SK-N-SH (cell line): ENCODE results near the gene NEK9. TPM values are rescaled to one million over a fixed set of nuclear protein-coding genes. Genes with fewer than 3 reads are reported as not detected.

Experiments used
- CTCF ChIA-PET: fragments of 300-600, 350-600 bp; formaldehyde crosslinking; extraction: SDS; loops from one replicate; lab custom pipeline; 2021; lab: Yijun Ruan, JAX
- POLR2A ChIA-PET: fragments of 350-600 bp; sonication (Branson Sonifier 250); formaldehyde crosslinking; extraction: SDS; loops from one replicate; lab custom pipeline; 2020; ENCODE audit warnings: antibody characterized with exemption, inconsistent platforms; lab: Yijun Ruan, JAX
- DNase-seq: peaks from one replicate; pipeline ENCODE4 v3.0.0; 2012
- H2AFZ ChIP-seq: fragments of 200-600 bp; sonication (generic); 2 replicates; pipeline ENCODE4 v1.8.1; 2016; ENCODE audit warnings: antibody characterized with exemption, mild to moderate bottlenecking, low read depth
- H3F3A ChIP-seq: fragments of 200-600 bp; sonication (generic); replicated peaks from 2 replicates; pipeline ENCODE3; 2016; ENCODE audit warnings: antibody characterized with exemption, mild to moderate bottlenecking; ENCODE audit not compliant: insufficient read depth
- H3K27ac ChIP-seq, 2 experiments: fragments of 200-500 bp in 1 of 2; fragments of 200-600 bp in 1 of 2; sonication (Bioruptor generic) in 1 of 2; sonication (generic), shearing (Covaris generic) in 1 of 2; 2 replicates each; pipeline versions ENCODE4 v1.5.1 to v1.6.1; 2014 to 2016; ENCODE audit warnings: low read depth in 2 of 2, inconsistent platforms in 1 of 2, low read length in 1 of 2, mild to moderate bottlenecking in 1 of 2, mixed read lengths in 1 of 2
- H3K27me3 ChIP-seq: fragments of 200-600 bp; sonication (generic), shearing (Covaris generic); 2 replicates; pipeline ENCODE4 v1.6.1; 2016; ENCODE audit warnings: mixed run types; ENCODE audit not compliant: insufficient read depth
- H3K36me3 ChIP-seq, 2 experiments: fragments of 200-500 bp in 1 of 2; fragments of 200-600 bp in 1 of 2; sonication (Bioruptor generic) in 1 of 2; sonication (generic) in 1 of 2; replicated peaks in 1 of 2; 2 replicates each; pipeline versions ENCODE3 to v1.5.1; 2014 to 2016; ENCODE audit warnings: low read length in 1 of 2, mild to moderate bottlenecking in 1 of 2; ENCODE audit not compliant: insufficient read depth in 2 of 2, control insufficient read depth in 1 of 2
- H3K4me1 ChIP-seq, 2 experiments: fragments of 200-500 bp in 1 of 2; fragments of 200-600 bp in 1 of 2; sonication (Bioruptor generic) in 1 of 2; sonication (generic), shearing (Covaris generic) in 1 of 2; 2 replicates each; pipeline versions ENCODE4 v1.5.1 to v1.6.1; 2014 to 2016; ENCODE audit warnings: low read depth in 1 of 2, low read length in 1 of 2, mixed run types in 1 of 2; ENCODE audit not compliant: insufficient read depth in 2 of 2, control insufficient read depth in 1 of 2
- H3K4me2 ChIP-seq: fragments of 200-600 bp; sonication (generic), shearing (Covaris generic); 2 replicates; pipeline ENCODE4 v1.6.1; 2017; ENCODE audit warnings: mixed run types
- H3K4me3 ChIP-seq, 2 experiments: fragments of 200-500 bp in 1 of 2; fragments of 200-600 bp in 1 of 2; sonication (Bioruptor generic) in 1 of 2; sonication (generic), shearing (Covaris generic) in 1 of 2; 2 replicates each; pipeline versions ENCODE4 v1.5.1 to v1.8.1; 2014 to 2016; ENCODE audit warnings: low read depth in 2 of 2, inconsistent platforms in 1 of 2, low read length in 1 of 2, mild to moderate bottlenecking in 1 of 2, mixed read lengths in 1 of 2, moderate library complexity in 1 of 2
- H3K79me2 ChIP-seq: fragments of 200-600 bp; sonication (generic); 2 replicates; pipeline ENCODE4 v1.8.1; 2017; ENCODE audit warnings: mild to moderate bottlenecking; ENCODE audit not compliant: insufficient read depth
- H3K9ac ChIP-seq: fragments of 200-600 bp; sonication (generic); 2 replicates; pipeline ENCODE4 v1.6.1; 2017; ENCODE audit warnings: mixed run types
- H3K9me2 ChIP-seq: fragments of 200-600 bp; sonication (generic); 2 replicates; pipeline ENCODE4 v1.6.1; 2017; ENCODE audit warnings: mixed run types
- H3K9me3 ChIP-seq: fragments of 200-600 bp; sonication (generic); 2 replicates; pipeline ENCODE4 v1.6.1; 2017; ENCODE audit warnings: mixed run types, mild to moderate bottlenecking, moderate library complexity
- H4K20me1 ChIP-seq: fragments of 200-600 bp; sonication (generic); 2 replicates; pipeline ENCODE4 v1.6.1; 2017; ENCODE audit warnings: mild to moderate bottlenecking, mixed run types; ENCODE audit not compliant: insufficient read depth
- CHD2 ChIP-seq: fragments of 150-350 bp; IDR thresholded peaks from 2 replicates; pipeline ENCODE4 v1.6.1; 2018; ENCODE audit warnings: low read length; ENCODE audit not compliant: partially characterized antibody
- ELF1 ChIP-seq: IDR thresholded peaks from 2 replicates; pipeline ENCODE4 v1.4.0; 2012
- EP300 ChIP-seq, 2 experiments: IDR thresholded peaks; 2 replicates each; pipeline versions ENCODE4 v1.4.0 to v1.6.1; 2012; ENCODE audit warnings: borderline replicate concordance in 1 of 2, low read depth in 1 of 2, low read length in 1 of 2
- FOSL2 ChIP-seq: IDR thresholded peaks from 2 replicates; pipeline ENCODE4 v1.4.0; 2012; ENCODE audit warnings: low read depth, mild to moderate bottlenecking, moderate library complexity, borderline replicate concordance
- FOXM1 ChIP-seq: IDR thresholded peaks from 2 replicates; pipeline ENCODE4 v1.4.0; 2012; ENCODE audit warnings: low read depth, mild to moderate bottlenecking
- GATA2 ChIP-seq: sonication (generic); formaldehyde crosslinking; IDR thresholded peaks from 2 replicates; pipeline ENCODE4 v1.5.0; 2020; ENCODE audit warnings: mild to moderate bottlenecking, missing genetic modification reagents
- MEF2A ChIP-seq: IDR thresholded peaks from 2 replicates; pipeline ENCODE4 v1.4.0; 2012; ENCODE audit warnings: low read depth, borderline replicate concordance
- MXI1 ChIP-seq: IDR thresholded peaks from 2 replicates; pipeline ENCODE4 v1.6.1; 2012; ENCODE audit warnings: mild to moderate bottlenecking, low read depth, low read length, improper control_type of control experiment
- NFIC ChIP-seq: IDR thresholded peaks from 2 replicates; pipeline ENCODE4 v1.4.0; 2012; ENCODE audit warnings: borderline replicate concordance
- POLR2AphosphoS5 ChIP-seq: IDR thresholded peaks from 2 replicates; pipeline ENCODE4 v1.6.1; 2012; ENCODE audit warnings: low read depth, low read length
- RAD21 ChIP-seq: IDR thresholded peaks from 2 replicates; pipeline ENCODE4 v1.6.1; 2012; ENCODE audit warnings: mild to moderate bottlenecking, low read length
- RCOR1 ChIP-seq: fragments of 150-350 bp; IDR thresholded peaks from 2 replicates; pipeline ENCODE4 v1.6.1; 2017; ENCODE audit warnings: antibody characterized with exemption, low read length
- RFX5 ChIP-seq: IDR thresholded peaks from 2 replicates; pipeline ENCODE4 v1.6.1; 2012; ENCODE audit warnings: mild to moderate bottlenecking, improper control_type of control experiment, low read length
- RXRA ChIP-seq: IDR thresholded peaks from 2 replicates; pipeline ENCODE4 v1.4.0; 2012; ENCODE audit warnings: low read depth, mild to moderate bottlenecking, borderline replicate concordance
- SIN3A ChIP-seq: IDR thresholded peaks from 2 replicates; pipeline ENCODE4 v1.6.1; 2012; ENCODE audit warnings: low read depth, mild to moderate bottlenecking, low read length, moderate library complexity, borderline replicate concordance
- TAF1 ChIP-seq: IDR thresholded peaks from 2 replicates; pipeline ENCODE4 v1.6.1; 2012; ENCODE audit warnings: low read depth, mild to moderate bottlenecking, low read length, moderate library complexity, borderline replicate concordance
- TCF12 ChIP-seq: IDR thresholded peaks from 2 replicates; pipeline ENCODE4 v1.4.0; 2012
- TEAD4 ChIP-seq: IDR thresholded peaks from 2 replicates; pipeline ENCODE4 v1.4.0; 2012; ENCODE audit warnings: mild to moderate bottlenecking, borderline replicate concordance; ENCODE audit not compliant: insufficient read depth
- whole genome bisulfite sequencing: methylation state at CpG from one replicate; pipeline ENCODE4 v1.1.6; 2017; ENCODE audit warnings: low lambda C conversion rate; 5-methylcytosine and 5-hydroxymethylcytosine counted together
- polyA plus RNA-seq, 3 experiments: library from polyadenylated mRNA; depleted of rRNA; stranded (reverse); fragments of >200 nt; gene quantifications; 2 replicates each; pipeline ENCODE4 v1.2.3, GENCODE V29; 2012
- TF ChIP-seq, protein P1 (sequence below): IDR thresholded peaks from 2 replicates; pipeline ENCODE4 v1.4.0; 2012; ENCODE audit warnings: low read depth, borderline replicate concordance
- TF ChIP-seq, protein P2 (sequence below): IDR thresholded peaks from 2 replicates; pipeline ENCODE4 v1.4.0; 2012; ENCODE audit warnings: low read depth, borderline replicate concordance
- TF ChIP-seq, protein P3 (sequence below): IDR thresholded peaks from 2 replicates; pipeline ENCODE4 v1.4.0; 2012; ENCODE audit warnings: low read depth
- TF ChIP-seq, protein P4 (sequence below): fragments of 150-350 bp; IDR thresholded peaks from 2 replicates; pipeline ENCODE4 v1.6.1; 2017; ENCODE audit warnings: antibody characterized with exemption, low read length, low read depth, borderline replicate concordance
- TF ChIP-seq, protein P5 (sequence below): fragments of 150-350 bp; IDR thresholded peaks from 2 replicates; pipeline ENCODE4 v1.6.1; 2016; ENCODE audit warnings: mild to moderate bottlenecking, low read depth, low read length
- TF ChIP-seq, protein P6 (sequence below): fragments of 200-600 bp; sonication (generic); IDR thresholded peaks from 2 replicates; pipeline ENCODE4 v1.6.1; 2017; ENCODE audit warnings: antibody characterized with exemption, mild to moderate bottlenecking, moderate library complexity

The NEK9 gene
- polyA plus RNA-seq, 1 of the 3 experiments (the other 2 are of a cell fraction) = 48.1 TPM

DNA sequence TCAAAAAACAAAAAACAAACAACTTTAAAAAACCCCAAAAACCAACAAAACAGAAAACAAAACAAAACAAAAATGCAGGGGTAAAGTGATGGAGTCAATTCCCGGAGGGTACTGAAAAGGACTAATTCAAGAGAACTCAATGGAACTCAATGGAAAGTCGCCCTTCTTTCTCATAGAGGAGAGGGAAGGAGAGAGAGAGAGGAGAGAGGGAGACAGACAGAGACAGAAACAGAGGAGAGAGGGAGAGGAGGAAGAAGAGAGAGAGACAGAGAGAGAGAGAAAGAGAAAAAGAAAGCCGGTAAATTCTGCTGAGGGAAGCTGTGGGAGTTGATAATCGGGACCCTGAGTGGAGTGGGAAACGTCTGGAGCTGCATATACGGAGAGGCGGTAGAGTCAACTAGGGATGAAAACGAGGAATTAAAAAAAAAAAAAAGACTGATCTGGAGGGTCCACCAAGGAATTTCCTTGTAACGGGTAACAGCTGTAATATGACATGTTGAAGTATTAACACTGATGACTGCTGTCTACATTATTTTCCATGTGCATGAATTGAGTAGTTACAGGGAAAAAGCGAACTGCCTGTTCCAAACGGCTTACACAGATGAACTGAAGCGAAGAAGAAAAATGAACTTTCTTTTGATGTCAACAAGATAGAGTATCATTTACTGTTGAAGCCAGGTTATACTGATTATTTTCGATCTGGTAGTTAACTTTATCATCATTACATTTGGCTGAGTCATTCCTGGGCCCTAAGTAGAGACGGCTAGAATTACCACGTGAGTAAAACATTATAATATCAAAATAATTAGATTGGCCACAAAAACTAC, 58.3 kb downstream of the NEK9 start:
- peaks cover 19% of the 10 kb centered on the region for H3K79me2 ChIP-seq
- peak overlapping the region; percentile 84 for H3K4me2 ChIP-seq
- H3K4me1 ChIP-seq = peaks cover 0 to 14% of the 10 kb centered on the region in 2 experiments; a peak in 1 of 4 replicates
- peak overlapping the region; percentile 85 for H2AFZ ChIP-seq
- DNase-seq = peak; percentile 29
- POLR2A ChIA-PET = interaction anchor here (0.7 to 1.9 kb wide), 4 partner anchors 9 to 146 kb away, joined by 3 to 6 read pairs (median 4); partner anchors contain the start of genes PGF and RPS6KL1
- H3K36me3 ChIP-seq = no peaks in the 10 kb centered on the region
- H3K9ac ChIP-seq = peak overlapping the region; percentile 84
- 8% methylated on average over 15 of the region's 15 CpGs for WGBS
- CTCF ChIA-PET = interaction anchor here (0.8 to 3.8 kb wide), 7 partner anchors 8 to 208 kb away, joined by 3 to 15 read pairs (median 4); no protein-coding TSS in a partner anchor
- no peaks in the 10 kb centered on the region for H3K9me3 ChIP-seq
- H3K4me3 ChIP-seq = peak overlapping the region; percentile 59 to 69
- H3F3A ChIP-seq = peaks cover 11% of the 10 kb centered on the region
- H4K20me1 ChIP-seq = no peaks in the 10 kb centered on the region
- peak overlapping the region; percentile 84 to 98 for H3K27ac ChIP-seq
- no peaks in the 10 kb centered on the region for H3K27me3 ChIP-seq
- no peaks in the 10 kb centered on the region for H3K9me2 ChIP-seq
- TF ChIP-seq, protein P1, sequence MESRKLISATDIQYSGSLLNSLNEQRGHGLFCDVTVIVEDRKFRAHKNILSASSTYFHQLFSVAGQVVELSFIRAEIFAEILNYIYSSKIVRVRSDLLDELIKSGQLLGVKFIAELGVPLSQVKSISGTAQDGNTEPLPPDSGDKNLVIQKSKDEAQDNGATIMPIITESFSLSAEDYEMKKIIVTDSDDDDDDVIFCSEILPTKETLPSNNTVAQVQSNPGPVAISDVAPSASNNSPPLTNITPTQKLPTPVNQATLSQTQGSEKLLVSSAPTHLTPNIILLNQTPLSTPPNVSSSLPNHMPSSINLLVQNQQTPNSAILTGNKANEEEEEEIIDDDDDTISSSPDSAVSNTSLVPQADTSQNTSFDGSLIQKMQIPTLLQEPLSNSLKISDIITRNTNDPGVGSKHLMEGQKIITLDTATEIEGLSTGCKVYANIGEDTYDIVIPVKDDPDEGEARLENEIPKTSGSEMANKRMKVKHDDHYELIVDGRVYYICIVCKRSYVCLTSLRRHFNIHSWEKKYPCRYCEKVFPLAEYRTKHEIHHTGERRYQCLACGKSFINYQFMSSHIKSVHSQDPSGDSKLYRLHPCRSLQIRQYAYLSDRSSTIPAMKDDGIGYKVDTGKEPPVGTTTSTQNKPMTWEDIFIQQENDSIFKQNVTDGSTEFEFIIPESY = no peak
- peak in 1 of 2 experiments; percentile 77; a peak in 2 of 4 replicates for TF ChIP-seq EP300 (IDR thresholded peaks at IDR 0.05; ENCODE audit: borderline replicate concordance in 1 of 2, low read depth in 1 of 2, low read length in 1 of 2)
- no peak for TF ChIP-seq SIN3A
- TF ChIP-seq, protein P2, sequence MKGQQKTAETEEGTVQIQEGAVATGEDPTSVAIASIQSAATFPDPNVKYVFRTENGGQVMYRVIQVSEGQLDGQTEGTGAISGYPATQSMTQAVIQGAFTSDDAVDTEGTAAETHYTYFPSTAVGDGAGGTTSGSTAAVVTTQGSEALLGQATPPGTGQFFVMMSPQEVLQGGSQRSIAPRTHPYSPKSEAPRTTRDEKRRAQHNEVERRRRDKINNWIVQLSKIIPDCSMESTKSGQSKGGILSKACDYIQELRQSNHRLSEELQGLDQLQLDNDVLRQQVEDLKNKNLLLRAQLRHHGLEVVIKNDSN = no peak
- no peak for TF ChIP-seq MXI1
- no peak for TF ChIP-seq TAF1
- no peak for TF ChIP-seq ELF1
- TF ChIP-seq, protein P3, sequence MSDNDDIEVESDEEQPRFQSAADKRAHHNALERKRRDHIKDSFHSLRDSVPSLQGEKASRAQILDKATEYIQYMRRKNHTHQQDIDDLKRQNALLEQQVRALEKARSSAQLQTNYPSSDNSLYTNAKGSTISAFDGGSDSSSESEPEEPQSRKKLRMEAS = no peak
- no peak for TF ChIP-seq GATA2 (CRISPR knock-in tag)
- TF ChIP-seq, protein P4, sequence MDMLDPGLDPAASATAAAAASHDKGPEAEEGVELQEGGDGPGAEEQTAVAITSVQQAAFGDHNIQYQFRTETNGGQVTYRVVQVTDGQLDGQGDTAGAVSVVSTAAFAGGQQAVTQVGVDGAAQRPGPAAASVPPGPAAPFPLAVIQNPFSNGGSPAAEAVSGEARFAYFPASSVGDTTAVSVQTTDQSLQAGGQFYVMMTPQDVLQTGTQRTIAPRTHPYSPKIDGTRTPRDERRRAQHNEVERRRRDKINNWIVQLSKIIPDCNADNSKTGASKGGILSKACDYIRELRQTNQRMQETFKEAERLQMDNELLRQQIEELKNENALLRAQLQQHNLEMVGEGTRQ = no peak
- TF ChIP-seq RCOR1 = no peak
- no peak for TF ChIP-seq FOXM1
- peak; percentile 31; the same call in 1 of the 2 replicates for TF ChIP-seq TCF12
- TF ChIP-seq FOSL2 = peak; percentile 49; the same call in 1 of the 2 replicates
- TF ChIP-seq, protein P5, sequence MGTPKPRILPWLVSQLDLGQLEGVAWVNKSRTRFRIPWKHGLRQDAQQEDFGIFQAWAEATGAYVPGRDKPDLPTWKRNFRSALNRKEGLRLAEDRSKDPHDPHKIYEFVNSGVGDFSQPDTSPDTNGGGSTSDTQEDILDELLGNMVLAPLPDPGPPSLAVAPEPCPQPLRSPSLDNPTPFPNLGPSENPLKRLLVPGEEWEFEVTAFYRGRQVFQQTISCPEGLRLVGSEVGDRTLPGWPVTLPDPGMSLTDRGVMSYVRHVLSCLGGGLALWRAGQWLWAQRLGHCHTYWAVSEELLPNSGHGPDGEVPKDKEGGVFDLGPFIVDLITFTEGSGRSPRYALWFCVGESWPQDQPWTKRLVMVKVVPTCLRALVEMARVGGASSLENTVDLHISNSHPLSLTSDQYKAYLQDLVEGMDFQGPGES = no peak
- TF ChIP-seq CHD2 = no peak
- TF ChIP-seq, protein P6, sequence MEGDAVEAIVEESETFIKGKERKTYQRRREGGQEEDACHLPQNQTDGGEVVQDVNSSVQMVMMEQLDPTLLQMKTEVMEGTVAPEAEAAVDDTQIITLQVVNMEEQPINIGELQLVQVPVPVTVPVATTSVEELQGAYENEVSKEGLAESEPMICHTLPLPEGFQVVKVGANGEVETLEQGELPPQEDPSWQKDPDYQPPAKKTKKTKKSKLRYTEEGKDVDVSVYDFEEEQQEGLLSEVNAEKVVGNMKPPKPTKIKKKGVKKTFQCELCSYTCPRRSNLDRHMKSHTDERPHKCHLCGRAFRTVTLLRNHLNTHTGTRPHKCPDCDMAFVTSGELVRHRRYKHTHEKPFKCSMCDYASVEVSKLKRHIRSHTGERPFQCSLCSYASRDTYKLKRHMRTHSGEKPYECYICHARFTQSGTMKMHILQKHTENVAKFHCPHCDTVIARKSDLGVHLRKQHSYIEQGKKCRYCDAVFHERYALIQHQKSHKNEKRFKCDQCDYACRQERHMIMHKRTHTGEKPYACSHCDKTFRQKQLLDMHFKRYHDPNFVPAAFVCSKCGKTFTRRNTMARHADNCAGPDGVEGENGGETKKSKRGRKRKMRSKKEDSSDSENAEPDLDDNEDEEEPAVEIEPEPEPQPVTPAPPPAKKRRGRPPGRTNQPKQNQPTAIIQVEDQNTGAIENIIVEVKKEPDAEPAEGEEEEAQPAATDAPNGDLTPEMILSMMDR = no peak
- no peak for TF ChIP-seq TEAD4
- no peak for TF ChIP-seq RAD21
- no peak for TF ChIP-seq NFIC
- TF ChIP-seq RXRA = no peak
- TF ChIP-seq POLR2AphosphoS5 = no peak; the same call in 1 of the 2 replicates
- TF ChIP-seq MEF2A = no peak
- TF ChIP-seq RFX5 = no peak
